ENCODE data around the gene MAGI1.

MAGI1 gene

DNA sequence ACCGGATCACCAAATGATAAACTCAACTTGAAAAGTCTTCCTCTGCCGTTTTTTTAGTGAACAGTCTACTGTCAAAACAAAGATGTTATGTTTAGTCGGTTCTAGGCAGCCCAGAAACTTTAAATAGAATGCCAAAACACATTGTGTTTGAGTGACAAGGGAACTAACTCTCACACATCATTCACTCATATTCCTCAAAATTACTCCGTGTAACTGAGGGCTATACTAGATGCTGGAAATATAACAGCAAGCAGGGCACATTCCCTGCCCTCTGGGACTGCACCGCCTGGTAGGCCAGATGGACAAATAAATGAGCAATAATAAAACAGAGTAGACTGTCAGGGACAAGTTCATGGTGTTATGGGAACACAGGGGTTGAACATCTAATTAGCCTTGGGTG is 251.4 kb downstream of the MAGI1 start:
- no peak for DNase-seq

DNA sequence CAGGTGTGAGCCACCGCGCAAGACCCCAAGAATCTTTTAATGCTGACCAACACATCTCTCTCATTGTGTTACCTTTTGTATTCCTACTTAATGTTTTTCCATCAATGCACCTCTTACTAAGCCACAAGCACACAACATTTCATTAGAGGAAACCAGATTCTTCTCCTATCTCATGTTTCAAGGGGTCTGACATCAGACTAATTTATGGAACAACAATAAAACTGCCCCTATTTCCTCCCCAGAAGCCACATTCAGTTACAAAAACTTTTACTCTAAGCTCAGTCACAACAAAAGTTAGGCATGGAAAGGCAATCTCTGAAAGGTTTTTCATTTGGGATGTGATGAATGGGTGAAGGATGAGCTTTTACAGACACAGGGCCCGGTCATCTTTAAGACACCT is 251.8 kb downstream of the MAGI1 start:
- DNase-seq, result no peak

DNA sequence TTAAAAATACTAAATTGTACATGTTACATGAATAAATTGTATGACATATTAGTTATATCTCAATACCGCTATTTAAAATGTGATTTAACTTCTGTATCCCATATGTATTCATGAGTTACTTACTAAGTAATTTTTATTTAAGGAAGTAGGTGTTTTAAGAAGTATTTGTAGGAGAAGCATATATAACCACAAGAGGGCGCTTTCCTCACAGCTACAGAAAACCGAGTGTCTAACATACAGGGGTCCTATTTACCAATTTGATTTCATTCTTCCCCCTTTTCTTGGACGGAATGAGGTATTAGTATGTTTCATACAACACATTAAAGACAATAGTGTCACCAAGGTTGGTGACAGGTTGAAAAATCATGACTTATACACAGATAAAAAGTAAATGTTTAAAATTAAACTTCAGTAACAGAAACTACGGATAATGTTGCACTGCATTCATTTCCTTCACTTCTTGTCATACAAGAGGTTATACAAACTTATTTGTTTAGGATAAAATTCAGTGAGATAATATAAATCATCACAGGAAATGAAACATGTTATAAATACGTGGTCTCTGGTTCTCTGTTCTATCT is 253.6 kb downstream of the MAGI1 start:
- peak; percentile 20 to 53 for DNase-seq

DNA sequence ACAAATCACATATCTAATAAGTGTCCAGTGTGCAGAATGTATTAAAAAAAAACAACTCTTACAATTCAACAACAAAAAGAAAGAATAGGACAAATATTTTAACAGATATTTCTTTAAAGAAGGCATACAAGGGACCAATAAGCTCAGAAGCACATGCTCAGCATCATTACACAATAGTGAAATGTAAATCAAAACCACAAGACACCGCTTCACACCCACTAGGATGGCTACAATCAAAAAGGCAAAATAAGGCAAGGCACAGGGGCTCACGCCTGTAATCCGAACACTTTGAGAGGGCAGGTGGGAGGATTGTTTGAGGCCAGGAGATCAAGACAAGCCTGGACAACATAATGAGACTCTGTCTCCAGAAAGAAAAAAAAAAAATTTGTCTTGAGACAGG is 255.6 kb downstream of the MAGI1 start:
- peak in 1 of 2 donors; percentile 3 for DNase-seq

DNA sequence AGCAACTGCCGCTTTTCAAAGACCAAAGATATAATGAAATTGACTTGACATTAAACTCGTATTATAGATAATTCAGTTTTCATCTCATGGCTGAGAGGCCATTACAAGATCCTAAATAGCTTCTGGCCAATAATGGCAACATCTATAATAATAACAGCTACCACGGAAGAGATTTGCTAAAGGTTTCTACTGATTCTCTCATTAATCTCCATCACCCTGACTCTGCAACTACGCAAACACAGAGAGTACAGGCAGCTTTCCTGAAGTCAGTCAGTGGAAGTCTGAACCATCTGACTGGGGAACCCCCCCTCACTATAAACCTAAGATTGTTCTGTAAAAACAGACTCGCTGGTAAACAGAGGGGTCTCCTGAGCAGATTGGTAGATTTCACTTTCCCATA is 257.1 kb downstream of the MAGI1 start:
- no peak for DNase-seq

DNA sequence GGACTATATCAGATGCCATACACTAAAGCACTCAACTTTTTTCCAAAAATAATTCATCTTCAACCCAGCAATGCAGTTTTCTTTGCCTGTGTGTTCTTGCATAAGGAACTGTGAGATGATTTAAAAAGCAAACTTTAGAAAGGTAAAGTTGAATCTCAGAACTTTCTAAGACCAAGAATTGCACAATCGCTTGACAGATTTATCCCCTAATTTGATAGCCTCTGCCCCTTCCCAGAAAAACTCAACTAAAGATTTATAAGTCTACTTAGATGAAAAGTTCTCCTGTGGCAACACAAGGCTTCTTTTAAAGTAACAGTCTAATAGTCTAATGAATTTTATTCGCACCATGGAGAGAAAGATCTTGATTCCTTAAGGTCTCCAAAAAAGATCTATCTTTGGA is 259.3 kb downstream of the MAGI1 start:
- no peak for DNase-seq

DNA sequence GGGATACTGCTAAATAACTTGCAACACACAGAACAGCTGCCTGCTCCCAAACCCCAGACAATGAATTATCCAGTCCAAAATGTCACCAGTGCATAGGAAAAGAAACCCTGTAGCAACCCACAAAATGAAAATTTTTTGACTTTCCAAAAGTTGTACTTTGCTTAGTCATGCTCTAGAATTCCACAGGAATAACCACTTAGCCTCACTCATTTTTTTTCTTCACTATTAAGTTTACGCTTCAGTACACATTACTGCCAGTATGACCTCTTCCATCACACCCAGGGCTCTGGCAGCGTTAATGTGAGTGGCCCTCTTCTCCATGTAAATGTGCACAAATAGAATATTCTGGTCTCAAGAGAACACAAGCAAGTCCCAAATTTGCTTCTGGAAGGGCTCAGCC is 259.8 kb downstream of the MAGI1 start:
- DNase-seq, result no peak

DNA sequence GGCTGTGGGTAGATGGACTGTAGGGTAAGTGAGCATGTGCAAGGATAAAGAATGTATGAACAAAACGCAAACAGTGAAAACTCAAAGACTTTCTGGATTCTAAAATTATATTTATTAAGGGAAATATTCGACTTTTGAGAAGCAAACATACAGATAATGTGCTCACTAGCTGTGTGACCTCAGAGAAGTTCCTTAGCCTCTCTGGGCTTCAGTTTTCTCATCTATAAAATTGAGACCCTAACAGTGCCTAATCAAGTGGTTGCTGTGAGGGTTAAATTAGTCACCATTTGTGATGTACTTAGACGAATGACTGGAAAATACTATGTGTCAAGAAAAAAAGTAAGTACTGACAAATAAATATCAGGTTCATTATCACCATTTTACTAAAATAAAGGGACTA is 261.7 kb downstream of the MAGI1 start:
- no peak for DNase-seq

DNA sequence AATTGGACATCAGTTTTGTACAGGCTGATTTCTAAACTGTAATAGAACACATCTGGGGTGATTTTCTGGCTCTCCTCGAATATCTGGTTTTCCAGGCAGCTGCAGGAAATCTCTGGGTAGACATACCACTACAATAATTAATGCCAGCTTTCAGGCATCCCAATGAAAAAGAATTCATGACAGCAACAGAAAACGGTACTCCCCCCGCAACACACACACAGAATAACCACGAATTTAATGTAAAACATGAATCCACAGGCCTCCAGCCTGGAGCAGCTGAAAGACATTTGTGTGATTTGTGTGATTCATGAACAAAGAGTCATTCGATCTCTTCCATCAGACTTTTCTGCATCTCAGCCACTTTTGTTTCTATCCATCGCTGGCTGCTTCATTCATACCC is 262.2 kb downstream of the MAGI1 start:
- no peak for DNase-seq

DNA sequence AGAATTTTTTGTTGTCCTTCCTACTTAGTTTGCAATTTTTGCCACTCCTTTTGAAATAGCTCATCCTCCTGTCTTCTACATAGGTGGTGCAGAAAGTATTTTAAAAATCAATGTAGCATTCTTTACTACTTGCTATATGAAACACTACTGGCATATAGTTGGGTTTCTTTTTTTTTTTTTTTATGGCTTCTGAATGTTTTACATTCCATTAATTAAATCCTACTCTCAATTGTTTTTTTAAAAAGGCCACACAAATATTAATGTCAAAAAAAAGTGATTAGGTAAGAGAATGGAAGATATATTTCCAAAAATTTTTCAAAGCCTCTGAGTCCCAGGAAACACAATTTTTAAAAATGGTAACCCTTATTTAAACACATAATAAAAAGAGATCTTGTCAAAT is 262.6 kb downstream of the MAGI1 start:
- DNase-seq, result no peak

DNA sequence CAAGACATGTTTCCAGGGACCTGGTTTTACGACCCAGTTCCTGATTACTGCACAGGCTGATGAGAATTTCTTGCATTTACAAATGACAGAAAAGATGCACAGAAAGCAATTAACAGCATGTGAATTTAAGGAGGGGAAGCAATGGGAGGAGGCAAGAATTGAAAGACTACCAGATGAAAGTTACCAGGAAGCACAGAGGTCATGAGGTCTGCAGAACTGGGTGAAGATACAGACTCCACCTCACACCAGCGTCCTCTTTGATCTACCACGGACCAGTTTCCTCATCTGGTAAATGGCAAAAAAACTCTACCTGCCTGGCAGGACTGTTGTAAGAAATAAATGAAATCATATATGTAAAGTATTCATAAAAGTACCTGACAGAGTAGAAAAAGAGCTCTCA is 266.0 kb downstream of the MAGI1 start:
- no peak for DNase-seq

DNA sequence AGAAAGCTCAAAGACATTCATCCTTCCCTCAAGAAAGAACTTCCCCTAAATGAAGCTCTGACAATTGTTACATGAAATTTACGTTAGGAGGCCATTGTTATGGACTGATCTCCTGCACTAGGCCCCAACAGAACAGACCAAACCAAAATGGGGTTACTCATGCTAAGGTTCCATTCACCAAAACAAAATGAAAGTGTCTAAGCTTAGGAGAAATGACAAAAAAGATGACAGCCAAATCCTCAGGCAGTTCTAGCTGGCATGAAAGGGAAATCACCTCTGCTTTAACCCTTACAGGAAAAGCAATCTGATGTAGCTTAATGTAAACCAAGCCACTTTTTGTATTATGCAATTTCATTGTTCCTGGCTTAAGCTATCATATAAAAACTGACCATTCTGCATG is 271.2 kb downstream of the MAGI1 start:
- DNase-seq, result no peak

DNA sequence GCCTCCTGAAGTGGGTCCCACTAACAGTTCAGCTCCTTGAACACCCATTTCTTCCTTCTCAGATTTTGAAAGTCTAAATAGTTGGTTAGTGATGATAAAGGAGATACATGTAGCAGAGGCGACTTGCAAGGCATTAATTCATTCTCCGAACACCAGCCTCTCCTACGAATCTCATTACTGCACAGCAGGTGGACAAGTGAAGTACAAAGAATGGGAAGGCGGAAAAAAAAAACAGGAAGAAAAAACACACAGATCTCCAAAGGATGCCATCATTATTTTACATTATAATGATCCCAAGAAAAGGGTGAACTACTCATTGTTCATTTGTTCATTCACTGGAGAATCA is 276.5 kb downstream of the MAGI1 start:
- DNase-seq, result no peak

DNA sequence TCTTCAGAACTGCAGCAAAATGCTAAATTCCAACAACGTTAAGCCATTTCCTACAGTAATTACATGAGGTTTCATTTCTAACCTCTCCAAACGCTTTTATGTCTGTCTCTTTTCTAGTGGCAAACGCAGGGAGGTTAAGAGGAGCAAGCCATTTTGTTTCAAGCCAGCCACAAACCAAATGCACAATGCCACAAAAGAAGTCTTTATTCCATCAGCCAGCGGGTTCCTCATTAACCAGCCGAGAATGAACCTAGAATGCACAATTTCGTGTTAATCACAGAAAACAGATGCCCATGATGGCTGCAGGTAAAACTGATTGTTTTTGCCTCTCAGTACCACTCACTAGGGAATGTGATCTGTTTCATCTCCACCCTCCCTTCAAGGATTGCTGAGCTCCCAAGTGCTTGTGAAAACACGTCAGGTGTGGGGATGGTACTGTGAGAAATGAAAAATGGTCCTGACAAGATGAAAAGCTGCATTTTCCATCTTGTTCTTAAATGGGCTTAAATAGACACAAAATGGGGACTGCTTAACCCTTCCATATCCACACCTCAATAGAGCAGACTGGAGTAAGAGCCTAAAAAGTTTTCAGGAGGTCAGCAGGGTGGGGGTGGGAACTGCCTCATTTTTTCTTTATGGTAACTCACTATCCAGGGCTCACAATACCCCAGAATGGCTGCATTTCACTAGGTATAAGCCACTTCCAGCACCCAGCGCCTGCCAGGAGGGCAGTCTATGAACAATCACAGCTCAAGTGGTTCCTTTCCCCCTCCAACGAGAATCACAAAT is 277.1 kb downstream of the MAGI1 start:
- no peak for DNase-seq

DNA sequence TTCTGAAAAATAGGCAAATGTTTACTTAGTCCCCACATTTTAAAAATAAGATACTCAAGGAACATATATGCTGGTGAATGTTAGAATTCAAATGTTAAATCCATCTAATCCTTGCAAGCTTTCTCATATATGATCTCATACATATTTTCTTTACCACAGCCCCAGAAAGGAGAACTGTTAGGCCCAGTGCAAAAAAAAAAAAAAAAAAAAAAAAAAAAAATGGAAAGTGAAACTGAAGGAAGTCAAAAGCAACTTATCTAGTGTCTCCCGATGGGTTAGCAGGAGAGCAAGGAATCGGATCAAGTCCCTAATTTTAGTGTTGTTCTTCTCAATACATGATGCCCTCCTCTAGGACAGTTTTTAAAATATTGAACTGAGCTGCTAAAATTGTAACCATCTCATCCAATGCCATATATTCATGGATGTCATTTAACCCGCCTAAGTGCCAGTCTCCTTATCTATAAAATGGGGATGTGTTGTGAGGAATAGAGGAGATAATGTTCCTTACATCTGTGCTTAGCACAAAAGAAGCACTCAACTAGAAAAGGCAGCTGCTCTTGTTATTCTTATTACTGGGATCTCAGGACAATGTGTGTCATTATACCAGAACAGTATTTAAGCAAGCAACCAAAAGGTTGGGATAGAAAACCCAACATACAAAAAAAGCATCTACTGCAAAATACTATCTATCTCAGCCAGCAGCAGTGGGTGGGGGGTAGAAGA is 279.7 kb downstream of the MAGI1 start:
- DNase-seq, result no peak

DNA sequence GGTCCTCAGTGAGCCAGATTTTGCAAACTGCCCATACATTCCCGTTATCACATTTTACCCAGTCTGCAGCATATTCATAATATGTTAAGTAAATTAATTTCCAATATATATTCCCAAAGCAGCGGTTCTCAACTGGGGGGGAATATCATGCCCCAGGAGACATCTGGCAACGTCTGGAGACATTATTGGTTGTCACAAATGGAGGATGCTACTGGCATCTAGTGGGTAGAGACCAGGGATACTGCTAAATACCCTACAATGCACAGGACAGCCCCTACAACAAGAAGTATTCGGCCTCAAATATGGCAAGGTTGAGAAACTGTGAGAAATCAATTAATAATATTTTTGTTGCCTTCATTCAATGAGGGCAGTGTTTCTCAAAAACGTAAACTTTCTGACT is 280.3 kb downstream of the MAGI1 start:
- no peak for DNase-seq

DNA sequence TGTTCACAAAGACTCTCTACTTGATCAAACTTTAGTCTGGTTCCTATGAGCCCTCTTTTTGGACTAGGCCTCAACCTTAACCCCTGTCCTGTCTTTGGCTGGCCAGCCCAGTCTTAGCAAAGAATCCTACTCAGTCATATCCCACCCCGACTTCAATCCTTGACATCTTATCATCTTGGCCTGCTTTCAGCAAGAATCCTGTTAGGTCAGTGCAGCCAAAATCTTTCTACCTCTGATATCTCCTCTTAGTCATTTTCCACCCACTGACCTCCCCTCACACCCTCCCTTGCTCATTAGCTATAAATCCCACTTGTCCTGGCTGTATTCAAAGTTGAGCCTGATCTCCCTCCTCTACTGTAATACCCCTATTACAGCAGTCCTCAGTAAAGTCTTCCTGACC is 286.1 kb downstream of the MAGI1 start:
- no peak for DNase-seq

DNA sequence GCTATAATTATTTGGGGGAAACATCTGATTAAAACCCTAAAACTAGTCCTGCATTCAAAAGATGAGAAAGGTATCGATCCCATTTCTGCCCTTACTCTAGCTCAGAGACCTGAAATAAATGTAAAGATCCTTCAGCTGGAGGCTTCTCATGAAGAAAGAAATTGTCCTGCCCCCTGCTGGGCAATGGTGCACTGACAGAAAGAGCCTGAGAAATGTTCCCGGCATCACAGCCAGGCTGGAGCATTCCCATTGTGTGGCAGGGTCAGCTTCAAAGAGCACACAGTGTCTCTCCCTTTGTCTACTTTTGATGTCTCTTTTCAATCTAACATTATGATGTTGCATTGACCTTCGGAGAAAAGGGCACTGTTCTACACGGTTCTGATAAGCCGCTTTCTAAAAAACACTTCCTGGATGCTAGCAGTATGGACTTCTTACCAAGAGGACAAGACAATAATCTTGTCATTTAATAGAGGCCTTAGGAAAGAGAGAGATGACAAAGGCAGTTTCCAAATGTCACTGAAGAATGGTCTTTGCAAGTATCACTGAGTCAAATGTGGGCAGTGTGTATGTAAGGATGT is 287.5 kb downstream of the MAGI1 start:
- peak in 1 of 2 donors; percentile 2 for DNase-seq

DNA sequence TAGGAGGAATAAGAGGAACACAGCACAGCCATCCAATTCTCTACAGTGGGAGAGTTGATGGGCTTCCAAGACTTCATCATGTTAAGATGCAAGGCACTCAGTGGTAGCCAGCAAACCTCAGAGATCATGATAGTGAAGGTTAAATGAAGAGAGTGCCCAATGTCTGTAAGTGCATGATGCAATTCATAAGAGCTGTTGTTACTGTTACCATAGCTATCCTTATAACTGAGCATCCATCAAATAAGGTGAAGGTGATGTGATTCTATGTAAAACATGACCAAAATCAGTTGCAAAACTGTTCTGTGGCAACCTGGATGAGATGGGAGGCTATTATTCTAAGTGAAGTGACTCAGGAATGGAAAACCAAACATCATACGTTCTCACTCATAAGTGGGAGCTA is 289.7 kb downstream of the MAGI1 start:
- no peak for DNase-seq

DNA sequence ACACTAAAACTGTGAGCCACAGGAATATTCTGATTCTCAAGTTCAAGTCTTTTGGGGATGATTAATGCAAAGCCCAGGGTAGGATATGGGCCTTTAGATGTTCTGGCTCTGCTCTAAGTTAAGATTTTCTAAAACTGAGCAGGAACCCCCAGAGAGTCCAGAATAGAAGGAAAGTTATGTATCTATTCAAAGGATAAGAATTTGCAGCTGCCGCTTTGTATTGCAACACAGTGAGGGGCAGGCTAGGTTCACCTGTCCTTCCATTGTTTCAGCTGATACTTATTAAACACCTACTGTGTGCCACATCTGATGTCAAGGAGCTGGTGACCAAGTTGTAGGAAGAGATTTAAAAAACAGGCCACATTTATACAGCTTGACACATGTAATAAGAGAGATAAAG is 290.4 kb downstream of the MAGI1 start:
- DNase-seq, result no peak

DNA sequence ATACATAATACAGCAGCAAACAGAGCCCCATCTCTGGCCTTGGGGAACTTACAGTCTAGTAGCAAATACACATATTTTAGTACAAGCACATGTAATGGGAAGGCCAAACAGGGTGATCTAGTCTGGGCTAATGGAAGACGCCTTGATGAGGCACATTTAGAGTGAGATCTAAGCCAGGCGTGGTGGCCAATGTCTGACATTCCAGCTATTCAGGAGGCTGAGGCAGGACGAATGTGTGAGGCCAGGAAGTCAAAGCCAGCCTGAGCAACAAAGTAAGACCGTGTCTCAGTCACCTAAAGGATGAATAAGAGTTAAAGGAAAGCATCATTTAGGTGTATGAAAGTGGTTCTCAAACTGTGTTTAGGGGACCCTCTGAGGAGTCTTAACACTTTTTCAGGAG is 291.9 kb downstream of the MAGI1 start:
- DNase-seq, result no peak

DNA sequence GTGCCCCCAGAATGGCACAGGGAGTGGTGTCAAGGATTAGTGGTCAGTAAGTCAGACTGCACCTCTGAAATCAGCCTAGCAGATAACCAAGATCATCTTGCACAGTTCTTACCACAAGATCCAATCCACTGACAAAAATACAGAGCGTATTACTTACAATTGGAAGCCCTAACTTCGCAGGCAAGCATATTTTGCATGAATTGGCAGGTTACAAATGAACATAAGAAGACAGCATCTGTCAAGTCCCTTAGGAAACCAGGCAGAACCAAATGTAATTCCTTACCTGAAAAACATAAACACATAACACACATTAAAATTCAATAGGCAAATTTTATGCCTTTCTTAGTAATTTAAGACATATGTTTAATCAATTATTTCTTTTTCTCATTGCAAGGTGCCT is 293.4 kb downstream of the MAGI1 start:
- DNase-seq, result no peak

DNA sequence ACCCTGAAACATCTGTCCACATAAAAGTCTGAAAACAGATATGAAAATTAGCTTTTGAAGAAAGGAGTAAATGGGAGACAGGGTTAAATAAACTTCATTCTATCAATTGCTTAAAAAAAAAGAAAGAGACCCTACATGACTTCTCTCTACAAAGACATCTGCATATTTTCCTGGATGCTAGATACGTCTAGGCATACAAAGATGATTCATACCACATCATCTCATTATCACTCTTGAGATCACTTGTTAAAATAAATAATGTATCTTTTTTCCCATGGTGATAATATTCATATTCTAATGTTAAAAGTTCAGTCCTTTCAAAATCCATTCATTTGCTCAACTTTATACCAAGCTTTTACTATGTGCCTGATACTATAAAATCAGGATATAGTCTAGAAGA is 295.8 kb downstream of the MAGI1 start:
- no peak for DNase-seq

DNA sequence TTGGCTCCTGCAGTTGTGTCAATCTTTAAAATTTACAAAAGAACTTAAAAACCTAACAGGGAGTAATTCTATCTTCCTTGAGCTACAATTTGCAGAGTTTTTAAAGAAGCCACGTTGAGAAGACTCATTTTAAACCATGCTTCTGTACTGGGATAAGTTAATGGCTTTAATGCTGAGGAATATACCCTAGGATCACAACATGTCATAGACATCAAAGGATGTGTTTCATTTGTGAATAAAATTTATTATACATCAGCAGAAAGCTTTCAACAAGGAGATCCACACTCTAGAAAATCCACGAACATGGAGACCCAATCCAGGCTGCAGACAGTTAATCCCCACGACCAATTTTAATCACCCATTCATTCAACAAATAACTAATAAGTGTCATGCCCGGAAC is 297.2 kb downstream of the MAGI1 start:
- no peak for DNase-seq
